ENCODE data around the gene DBNDD1. TPM values are rescaled to one million over a fixed set of nuclear protein-coding genes. Genes with fewer than 3 reads are reported as not detected.
"Not testable (repeated sequence)": the region's sequence is repeated elsewhere in the genome, so short reads cannot be mapped to it uniquely, and the experiment has no call there.

The DBNDD1 gene
- total RNA-seq, 2 donors from 2014 or later = 10.9 to 14.8 TPM

DNA sequence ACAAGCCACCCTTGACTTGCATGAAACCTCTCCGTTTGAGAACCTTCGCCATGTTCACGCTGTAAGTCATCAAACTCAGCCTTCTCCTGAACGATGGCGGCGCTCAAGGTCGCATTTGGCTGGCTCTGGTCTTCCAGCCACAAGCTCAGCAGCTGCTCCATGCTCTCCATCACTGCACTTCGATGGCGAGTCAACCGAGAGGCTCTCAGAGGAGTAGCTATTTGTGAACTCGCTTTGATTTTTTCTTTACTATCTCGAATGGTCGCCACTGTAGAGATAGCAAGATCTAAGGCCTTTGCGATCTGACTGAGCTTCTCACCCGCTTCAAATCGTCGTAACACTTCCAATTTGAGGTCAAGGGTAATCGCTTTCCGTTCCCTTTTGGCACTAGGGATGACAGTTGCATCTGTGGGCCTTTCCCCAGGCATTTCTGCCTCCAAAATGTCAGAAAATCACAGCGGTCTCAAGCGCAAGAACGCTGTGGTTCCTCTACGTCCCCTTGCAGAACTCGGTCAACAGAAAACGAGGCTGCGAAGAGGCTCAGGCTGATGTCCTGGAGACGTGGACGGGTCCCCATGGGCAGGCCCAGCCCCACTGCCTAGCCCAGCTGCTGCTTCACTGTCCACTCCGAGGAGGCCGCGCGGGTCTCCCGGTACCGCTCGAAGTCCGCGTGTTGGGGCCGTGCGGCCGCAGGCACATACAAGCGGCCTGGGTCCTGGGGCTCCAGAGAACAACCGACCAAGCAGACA lies 47.6 kb downstream of the DBNDD1 start:
- intact Hi-C loops (cut with DNase I) = no loop called here
- H3K4me1 ChIP-seq = peaks cover 45% of the 10 kb centered on the region
- ATAC-seq = peak; percentile 15
- WGBS, 2 donors = 36 to 51% methylated on average over 35 to 42 of the region's 42 CpGs
- TF ChIP-seq, protein P1, sequence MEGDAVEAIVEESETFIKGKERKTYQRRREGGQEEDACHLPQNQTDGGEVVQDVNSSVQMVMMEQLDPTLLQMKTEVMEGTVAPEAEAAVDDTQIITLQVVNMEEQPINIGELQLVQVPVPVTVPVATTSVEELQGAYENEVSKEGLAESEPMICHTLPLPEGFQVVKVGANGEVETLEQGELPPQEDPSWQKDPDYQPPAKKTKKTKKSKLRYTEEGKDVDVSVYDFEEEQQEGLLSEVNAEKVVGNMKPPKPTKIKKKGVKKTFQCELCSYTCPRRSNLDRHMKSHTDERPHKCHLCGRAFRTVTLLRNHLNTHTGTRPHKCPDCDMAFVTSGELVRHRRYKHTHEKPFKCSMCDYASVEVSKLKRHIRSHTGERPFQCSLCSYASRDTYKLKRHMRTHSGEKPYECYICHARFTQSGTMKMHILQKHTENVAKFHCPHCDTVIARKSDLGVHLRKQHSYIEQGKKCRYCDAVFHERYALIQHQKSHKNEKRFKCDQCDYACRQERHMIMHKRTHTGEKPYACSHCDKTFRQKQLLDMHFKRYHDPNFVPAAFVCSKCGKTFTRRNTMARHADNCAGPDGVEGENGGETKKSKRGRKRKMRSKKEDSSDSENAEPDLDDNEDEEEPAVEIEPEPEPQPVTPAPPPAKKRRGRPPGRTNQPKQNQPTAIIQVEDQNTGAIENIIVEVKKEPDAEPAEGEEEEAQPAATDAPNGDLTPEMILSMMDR (IDR thresholded peaks at IDR 0.05) = no peak
- TF ChIP-seq POLR2A (IDR thresholded peaks at IDR 0.05) = no peak
- peak in 2 of 4 donors; percentile 34 to 38 for DNase-seq
- H3K27me3 ChIP-seq = no peaks in the 10 kb centered on the region
- no peaks in the 10 kb centered on the region for H3K9me3 ChIP-seq
- no peaks in the 10 kb centered on the region for H3K36me3 ChIP-seq (replicated peaks in 1 of 2; ENCODE audit: insufficient read depth in 1 of 2, low read depth in 2 of 2)
- peak overlapping the region; percentile 94 to 99 (median 97) for H3K27ac ChIP-seq
- H3K4me3 ChIP-seq = peak overlapping the region; percentile 84 to 87

DNA sequence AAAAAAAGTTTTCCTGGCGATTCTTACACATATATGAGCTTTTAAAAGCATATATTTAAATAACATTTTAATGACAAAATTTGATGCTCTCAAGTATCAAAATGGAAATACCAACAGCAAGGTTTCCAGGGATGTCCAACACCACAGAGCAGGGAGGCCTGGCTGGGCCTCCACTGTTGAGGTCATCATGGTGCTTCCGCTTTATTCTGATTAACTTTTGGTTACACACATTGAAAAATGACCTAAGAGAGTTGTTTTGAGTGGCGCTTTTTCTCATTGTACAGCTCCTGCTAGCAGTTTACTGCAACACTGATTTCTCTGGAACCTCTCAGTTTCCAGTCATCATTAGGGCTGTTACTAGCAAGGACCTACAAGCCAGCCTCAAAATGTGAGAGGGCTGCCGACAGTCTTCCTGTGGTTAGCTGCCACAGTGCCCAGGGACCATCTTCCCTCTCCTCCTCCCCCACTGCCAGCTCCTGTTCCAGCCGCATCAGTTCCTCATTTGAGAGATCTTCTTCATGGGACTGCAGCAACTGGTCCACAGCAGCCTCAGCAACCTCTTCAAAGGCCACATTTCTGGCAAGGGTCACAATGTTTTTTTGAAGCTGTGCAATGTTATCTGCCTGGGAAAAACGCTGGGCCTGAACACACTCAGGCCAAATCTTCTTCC lies 49.4 kb downstream of the DBNDD1 start:
- Histone ChIP-seq H3K9me3 (no peaks in the 10 kb centered on the region), H3K27ac (no peak overlapping the region), H3K36me3 (replicated peaks in 1 of 2; ENCODE audit: insufficient read depth in 1 of 2, low read depth in 2 of 2) (no peaks in the 10 kb centered on the region), H3K4me3 (no peak overlapping the region), H3K4me1 (peaks cover 40% of the 10 kb centered on the region), H3K27me3 (no peaks in the 10 kb centered on the region)
- ATAC-seq = no peak
- DNase-seq = peak in 1 of 4 donors; percentile 32
- intact Hi-C loops (cut with DNase I) = no loop called here
- no peak for TF ChIP-seq POLR2A (IDR thresholded peaks at IDR 0.05)
- TF ChIP-seq, protein P1 (IDR thresholded peaks at IDR 0.05) = no peak
- 83 to 92% methylated on average over 6 of the region's 6 CpGs for WGBS, 2 donors

DNA sequence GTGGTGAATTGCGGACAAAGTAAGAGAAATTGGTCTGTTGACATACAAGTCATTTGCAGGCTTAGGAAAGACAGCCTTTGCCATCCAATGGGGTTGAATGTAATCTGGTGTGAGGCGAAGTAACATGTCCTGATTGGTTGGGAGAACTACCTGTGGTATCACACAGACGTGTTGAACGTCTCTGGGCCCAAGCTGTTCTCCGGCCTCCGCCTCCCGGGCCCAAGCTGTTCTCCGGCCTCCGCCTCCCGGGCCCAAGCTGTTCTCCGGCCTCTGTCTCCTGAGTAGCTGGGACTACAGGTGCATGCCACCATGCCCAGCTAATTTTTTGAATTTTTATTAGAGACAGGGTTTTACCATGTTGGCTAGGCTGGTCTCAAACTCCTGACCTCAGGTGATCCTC lies 51.2 kb downstream of the DBNDD1 start:
- ATAC-seq; DNase-seq; H3K9me3 ChIP-seq; H3K27me3 ChIP-seq; H3K4me3 ChIP-seq; intact Hi-C loops (cut with DNase I); H3K27ac ChIP-seq; H3K36me3 ChIP-seq (replicated peaks in 1 of 2; ENCODE audit: insufficient read depth in 1 of 2, low read depth in 2 of 2): not testable (repeated sequence)
- WGBS, 2 donors = 90 to 91% methylated on average over 8 to 11 of the region's 11 CpGs
- H3K4me1 ChIP-seq = peaks cover 24% of the 10 kb centered on the region

DNA sequence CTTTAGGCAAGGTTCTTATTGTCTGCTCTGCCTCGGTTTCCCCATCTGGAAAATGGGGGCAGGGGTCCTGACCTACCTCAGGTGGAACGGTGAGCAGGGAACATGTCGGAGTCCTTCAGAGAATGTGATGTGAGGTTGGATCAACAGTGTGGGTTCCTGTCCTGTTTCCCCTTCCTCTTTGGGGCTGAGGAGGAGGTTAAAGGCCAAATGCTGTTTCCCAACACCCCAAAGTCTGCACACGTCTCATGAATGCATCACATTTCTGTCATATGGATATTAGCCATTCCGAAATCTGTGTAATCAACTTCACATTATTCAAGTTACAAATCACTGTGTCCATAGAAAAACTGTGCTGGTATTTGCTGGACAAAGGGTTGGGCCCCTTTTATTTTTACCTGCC lies 51.8 kb downstream of the DBNDD1 start:
- H3K9me3 ChIP-seq; H3K4me3 ChIP-seq; H3K27ac ChIP-seq; ATAC-seq; intact Hi-C loops (cut with DNase I); H3K27me3 ChIP-seq; H3K36me3 ChIP-seq (replicated peaks in 1 of 2; ENCODE audit: insufficient read depth in 1 of 2, low read depth in 2 of 2); DNase-seq: not testable (repeated sequence)
- H3K4me1 ChIP-seq = peaks cover 24% of the 10 kb centered on the region
- 82 to 87% methylated on average over 4 to 5 of the region's 5 CpGs for WGBS, 2 donors

DNA sequence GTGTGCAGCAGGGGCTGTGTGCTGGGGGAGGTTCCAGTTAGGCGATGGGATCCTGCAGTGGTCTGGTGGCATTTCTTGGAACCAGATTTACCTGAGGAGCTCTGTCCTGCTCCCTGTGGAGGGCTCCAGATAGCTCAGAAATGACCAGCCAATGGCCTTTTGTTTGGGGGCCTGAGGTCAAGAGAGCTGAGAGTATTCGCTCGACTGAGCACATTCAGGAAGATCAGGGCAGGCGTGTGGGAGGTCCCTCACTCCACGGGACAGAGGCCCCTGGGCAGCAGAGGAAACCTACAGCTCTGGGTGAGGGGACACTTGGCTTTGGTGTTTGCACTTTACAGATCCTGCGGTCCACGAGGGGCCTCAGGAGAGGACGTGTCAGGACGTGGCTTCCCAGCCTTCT lies 52.5 kb downstream of the DBNDD1 start:
- intact Hi-C loops (cut with DNase I) = no loop called here
- Histone ChIP-seq H3K36me3 (replicated peaks in 1 of 2; ENCODE audit: insufficient read depth in 1 of 2, low read depth in 2 of 2) (no peaks in the 10 kb centered on the region), H3K4me1 (peaks cover 19% of the 10 kb centered on the region), H3K27ac (no peak overlapping the region), H3K4me3 (no peak overlapping the region), H3K27me3 (no peaks in the 10 kb centered on the region), H3K9me3 (no peaks in the 10 kb centered on the region)
- ATAC-seq (no peak), DNase-seq (no peak)
- TF ChIP-seq POLR2A (IDR thresholded peaks at IDR 0.05) = no peak
- TF ChIP-seq, protein P1 (IDR thresholded peaks at IDR 0.05) = no peak
- 83 to 92% methylated on average over 2 to 9 of the region's 9 CpGs for WGBS, 2 donors

Measured in body of pancreas (tissue), 4 donors.